Vagina (tissue), 2 donors: ENCODE data around the gene NUP35.

Source experiments
- POLR2A ChIP-seq, 2 donors: fragments of 450-650 bp; IDR thresholded peaks; one replicate each; pipeline ENCODE4 v1.6.1; 2017; ENCODE audit warnings: antibody characterized with exemption in 2 of 2, mild to moderate bottlenecking in 2 of 2, moderate library complexity in 2 of 2
- POLR2AphosphoS5 ChIP-seq, 2 donors: sonication (generic); formaldehyde crosslinking; IDR thresholded peaks; one replicate each; pipeline ENCODE4 v1.9.0; 2017; ENCODE audit warnings: antibody characterized with exemption in 2 of 2, mild to moderate bottlenecking in 2 of 2, low read depth in 1 of 2; ENCODE audit not compliant: insufficient read depth in 1 of 2
- TF ChIP-seq, protein P1 (sequence below), 3 experiments: fragments of 450-650 bp in 2 of 3; fragments of 200-600 bp in 1 of 3; sonication (generic) in 1 of 3; IDR thresholded peaks; one replicate each; pipeline ENCODE4 v1.5.1; 2017 to 2019; ENCODE audit warnings: antibody characterized with exemption in 3 of 3, mild to moderate bottlenecking in 2 of 3, moderate library complexity in 2 of 3

DNA sequence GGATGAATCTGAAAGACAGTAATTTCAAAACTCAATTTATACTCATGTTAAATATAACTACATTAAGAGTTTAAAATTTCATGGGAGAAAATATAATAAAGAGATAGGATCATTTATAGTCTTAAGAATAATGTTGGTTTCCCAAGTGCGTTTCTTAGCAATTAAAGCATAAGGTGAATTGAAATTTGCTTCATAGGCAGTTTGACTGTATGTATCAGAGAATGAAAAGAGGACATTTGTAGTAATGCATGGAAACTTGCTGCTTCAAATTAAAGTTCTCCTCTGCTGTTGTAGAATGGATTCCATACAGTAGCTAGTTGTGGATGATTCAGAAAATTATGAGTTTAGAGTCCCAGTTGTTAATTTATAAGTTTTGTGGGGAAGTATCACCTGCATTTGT lies 68.1 kb downstream of the NUP35 start:
- TF ChIP-seq, protein P1, sequence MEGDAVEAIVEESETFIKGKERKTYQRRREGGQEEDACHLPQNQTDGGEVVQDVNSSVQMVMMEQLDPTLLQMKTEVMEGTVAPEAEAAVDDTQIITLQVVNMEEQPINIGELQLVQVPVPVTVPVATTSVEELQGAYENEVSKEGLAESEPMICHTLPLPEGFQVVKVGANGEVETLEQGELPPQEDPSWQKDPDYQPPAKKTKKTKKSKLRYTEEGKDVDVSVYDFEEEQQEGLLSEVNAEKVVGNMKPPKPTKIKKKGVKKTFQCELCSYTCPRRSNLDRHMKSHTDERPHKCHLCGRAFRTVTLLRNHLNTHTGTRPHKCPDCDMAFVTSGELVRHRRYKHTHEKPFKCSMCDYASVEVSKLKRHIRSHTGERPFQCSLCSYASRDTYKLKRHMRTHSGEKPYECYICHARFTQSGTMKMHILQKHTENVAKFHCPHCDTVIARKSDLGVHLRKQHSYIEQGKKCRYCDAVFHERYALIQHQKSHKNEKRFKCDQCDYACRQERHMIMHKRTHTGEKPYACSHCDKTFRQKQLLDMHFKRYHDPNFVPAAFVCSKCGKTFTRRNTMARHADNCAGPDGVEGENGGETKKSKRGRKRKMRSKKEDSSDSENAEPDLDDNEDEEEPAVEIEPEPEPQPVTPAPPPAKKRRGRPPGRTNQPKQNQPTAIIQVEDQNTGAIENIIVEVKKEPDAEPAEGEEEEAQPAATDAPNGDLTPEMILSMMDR (IDR thresholded peaks at IDR 0.05) = no peak
- no peak for TF ChIP-seq POLR2A (IDR thresholded peaks at IDR 0.05)
- TF ChIP-seq POLR2AphosphoS5 (IDR thresholded peaks at IDR 0.05; ENCODE audit: insufficient read depth in 1 of 2, low read depth in 1 of 2) = no peak
